AG04450 (cell line): ENCODE results near the gene ROPN1L. TPM values are rescaled to one million over a fixed set of nuclear protein-coding genes. Genes with fewer than 3 reads are reported as not detected.

ENCODE experiments used
- CTCF ChIA-PET: fragments of 300-600, 350-600 bp; formaldehyde crosslinking; extraction: SDS; loops from one replicate; lab custom pipeline; 2022; ENCODE audit warnings: antibody characterized with exemption, inconsistent platforms; lab: Charles Lee
- POLR2A ChIA-PET: fragments of 350-600 bp; formaldehyde crosslinking; extraction: SDS; loops from one replicate; lab custom pipeline; 2021; ENCODE audit warnings: antibody characterized with exemption, inconsistent platforms; lab: Yijun Ruan, JAX
- DNase-seq: peaks from one replicate; pipeline ENCODE4 v3.0.0-alpha.2; 2011; ENCODE audit warnings: low read depth, low spot score
- H3K27ac ChIP-seq: one replicate; pipeline ENCODE4 v1.5.1; 2012; ENCODE audit warnings: low read depth, low read length, control low read depth
- H3K27me3 ChIP-seq: one replicate; pipeline ENCODE4 v1.6.0; 2012; ENCODE audit warnings: low read length; ENCODE audit not compliant: control insufficient read depth, insufficient read depth
- H3K4me3 ChIP-seq: 2 replicates; pipeline ENCODE4 v1.5.1; 2011; ENCODE audit warnings: mild to moderate bottlenecking, low read depth, low read length, control low read depth
- H3K9me3 ChIP-seq: 2 replicates; pipeline ENCODE4 v1.5.1; 2012; ENCODE audit warnings: low read length; ENCODE audit not compliant: control insufficient read depth, insufficient read depth
- polyA plus RNA-seq: library from polyadenylated mRNA; depleted of rRNA; stranded (reverse); fragments of >200 nt; gene quantifications from 2 replicates; pipeline ENCODE4 v1.2.3, GENCODE V29; 2011
- TF ChIP-seq, protein P1 (sequence below): IDR thresholded peaks from 2 replicates; pipeline ENCODE4 v1.5.1; 2011; ENCODE audit warnings: low read depth, low read length, control low read depth, inconsistent platforms

ROPN1L gene
- polyA plus RNA-seq, 1 experiment, result 0.24 TPM

DNA sequence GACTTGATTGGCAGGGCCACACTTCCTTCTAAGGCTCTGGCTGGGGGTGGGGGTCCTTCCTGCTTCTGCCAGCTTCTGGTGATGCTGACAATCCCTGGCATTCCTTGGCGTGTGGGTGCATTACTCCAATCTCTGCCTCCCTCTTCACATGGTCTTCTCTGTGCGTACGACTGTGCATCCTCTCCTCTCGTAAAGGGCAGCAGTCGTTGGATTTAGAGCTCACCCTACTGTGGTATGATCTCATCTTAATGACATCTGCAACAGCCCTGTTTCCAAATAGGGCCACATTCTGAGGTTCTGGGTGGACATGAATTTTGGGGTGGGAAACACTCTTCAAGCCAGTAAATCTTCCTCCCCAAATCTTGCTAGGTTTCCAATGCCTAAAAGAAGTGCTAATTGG, 36.8 kb downstream of the ROPN1L start:
- H3K27ac ChIP-seq, result no peak overlapping the region
- CTCF ChIA-PET, result interaction anchor here (0.6 to 3.2 kb wide), 3 partner anchors 11 to 149 kb away, joined by 3 to 10 read pairs (median 4); no protein-coding TSS in a partner anchor

DNA sequence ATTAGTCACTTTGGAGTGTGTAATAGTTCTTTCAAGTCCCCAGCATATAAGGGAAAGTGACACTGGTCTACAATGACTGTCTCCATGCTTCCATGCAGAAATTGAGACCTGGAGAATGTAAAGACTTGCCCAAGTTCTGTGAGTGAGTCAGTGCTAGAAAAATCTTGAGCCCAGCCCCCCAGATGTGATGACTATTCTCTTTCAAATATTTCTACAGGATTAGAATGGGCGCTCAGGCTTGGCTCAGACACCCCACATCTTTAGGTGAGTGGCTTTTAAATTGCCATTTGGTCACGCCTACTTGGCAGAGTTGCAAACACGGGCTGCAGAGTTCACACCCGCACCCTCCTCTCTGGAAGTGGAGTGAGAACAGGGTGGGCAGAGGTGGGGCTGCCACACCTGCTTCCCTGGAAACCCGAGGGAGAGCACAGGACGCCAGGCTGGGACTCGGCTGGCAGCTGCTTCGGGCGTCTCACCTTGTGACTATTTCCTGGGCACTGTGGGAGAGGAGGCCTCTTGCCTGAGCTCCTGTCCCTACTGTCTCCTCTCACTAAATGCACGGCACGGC, 37.6 kb downstream of the ROPN1L start:
- CTCF ChIA-PET, result interaction anchor here (0.6 to 3.2 kb wide), 3 partner anchors 11 to 149 kb away, joined by 3 to 10 read pairs (median 4); no protein-coding TSS in a partner anchor
- TF ChIP-seq, protein P1, sequence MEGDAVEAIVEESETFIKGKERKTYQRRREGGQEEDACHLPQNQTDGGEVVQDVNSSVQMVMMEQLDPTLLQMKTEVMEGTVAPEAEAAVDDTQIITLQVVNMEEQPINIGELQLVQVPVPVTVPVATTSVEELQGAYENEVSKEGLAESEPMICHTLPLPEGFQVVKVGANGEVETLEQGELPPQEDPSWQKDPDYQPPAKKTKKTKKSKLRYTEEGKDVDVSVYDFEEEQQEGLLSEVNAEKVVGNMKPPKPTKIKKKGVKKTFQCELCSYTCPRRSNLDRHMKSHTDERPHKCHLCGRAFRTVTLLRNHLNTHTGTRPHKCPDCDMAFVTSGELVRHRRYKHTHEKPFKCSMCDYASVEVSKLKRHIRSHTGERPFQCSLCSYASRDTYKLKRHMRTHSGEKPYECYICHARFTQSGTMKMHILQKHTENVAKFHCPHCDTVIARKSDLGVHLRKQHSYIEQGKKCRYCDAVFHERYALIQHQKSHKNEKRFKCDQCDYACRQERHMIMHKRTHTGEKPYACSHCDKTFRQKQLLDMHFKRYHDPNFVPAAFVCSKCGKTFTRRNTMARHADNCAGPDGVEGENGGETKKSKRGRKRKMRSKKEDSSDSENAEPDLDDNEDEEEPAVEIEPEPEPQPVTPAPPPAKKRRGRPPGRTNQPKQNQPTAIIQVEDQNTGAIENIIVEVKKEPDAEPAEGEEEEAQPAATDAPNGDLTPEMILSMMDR, result no peak

More for the DNA sequence above, 36.8 kb downstream of the ROPN1L start:
- H3K9me3 ChIP-seq, result peaks cover 9% of the 10 kb centered on the region
- DNase-seq, result no peak
- POLR2A ChIA-PET, result interaction anchor here (0.6 kb wide), 1 partner anchor 9 kb away, joined by 3 read pairs; no protein-coding TSS in a partner anchor
- H3K4me3 ChIP-seq, result no peak overlapping the region
- TF ChIP-seq, protein P1, result no peak
- no peaks in the 10 kb centered on the region for H3K27me3 ChIP-seq

DNA sequence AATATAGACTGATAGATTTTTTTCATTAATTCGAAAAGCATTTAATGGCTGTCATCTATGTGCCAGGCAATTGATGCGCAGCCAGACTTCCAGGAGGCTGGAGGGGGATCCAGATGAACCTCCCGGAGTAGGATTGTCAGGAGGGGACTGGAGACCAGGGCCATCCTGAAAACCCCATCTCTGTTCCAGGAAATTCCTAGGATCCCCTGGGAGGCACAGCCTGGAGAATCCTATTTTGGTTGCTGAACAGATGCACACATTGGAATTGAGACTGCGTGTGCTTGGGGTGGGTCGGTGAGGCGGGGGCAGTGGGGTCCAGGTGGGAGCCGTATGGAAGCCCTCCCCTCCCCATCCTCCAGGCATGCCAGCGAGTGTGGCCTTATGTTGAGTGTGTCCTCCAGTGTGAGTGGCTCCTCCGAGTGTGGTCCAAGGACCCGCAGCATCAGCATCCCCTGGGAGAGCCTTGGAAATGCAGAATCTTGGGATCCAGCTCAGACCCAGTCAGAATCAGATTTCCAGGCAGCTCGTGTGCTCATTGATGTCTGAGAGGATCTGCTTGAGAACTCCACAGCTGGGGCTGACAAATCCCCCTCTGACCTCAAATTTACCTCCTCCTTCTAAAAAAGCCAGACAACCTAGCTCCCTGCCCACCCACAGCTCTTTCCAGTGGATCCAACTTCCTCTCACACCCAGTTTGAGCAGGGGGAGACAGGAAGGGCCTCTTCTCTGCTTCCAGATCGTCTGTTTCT, 38.7 kb downstream of the ROPN1L start:
- CTCF ChIA-PET, result interaction anchor here (3.2 kb wide), 1 partner anchor 147 kb away, joined by 10 read pairs; no protein-coding TSS in a partner anchor
- POLR2A ChIA-PET, result interaction anchor here (1.1 kb wide), 1 partner anchor 33 kb away, joined by 3 read pairs; no protein-coding TSS in a partner anchor
- H3K27me3 ChIP-seq, result no peaks in the 10 kb centered on the region
- H3K9me3 ChIP-seq, result peaks cover 9% of the 10 kb centered on the region
- H3K27ac ChIP-seq, result no peak overlapping the region
- DNase-seq, result no peak
- no peak overlapping the region for H3K4me3 ChIP-seq
- TF ChIP-seq, protein P1, result no peak

More for the DNA sequence above, 37.6 kb downstream of the ROPN1L start:
- Histone ChIP-seq H3K4me3 (no peak overlapping the region), H3K9me3 (peaks cover 9% of the 10 kb centered on the region), H3K27me3 (no peaks in the 10 kb centered on the region), H3K27ac (peak overlapping the region; percentile 49)
- POLR2A ChIA-PET, result interaction anchor here (0.6 kb wide), 1 partner anchor 10 kb away, joined by 3 read pairs; no protein-coding TSS in a partner anchor
- DNase-seq, result no peak

DNA sequence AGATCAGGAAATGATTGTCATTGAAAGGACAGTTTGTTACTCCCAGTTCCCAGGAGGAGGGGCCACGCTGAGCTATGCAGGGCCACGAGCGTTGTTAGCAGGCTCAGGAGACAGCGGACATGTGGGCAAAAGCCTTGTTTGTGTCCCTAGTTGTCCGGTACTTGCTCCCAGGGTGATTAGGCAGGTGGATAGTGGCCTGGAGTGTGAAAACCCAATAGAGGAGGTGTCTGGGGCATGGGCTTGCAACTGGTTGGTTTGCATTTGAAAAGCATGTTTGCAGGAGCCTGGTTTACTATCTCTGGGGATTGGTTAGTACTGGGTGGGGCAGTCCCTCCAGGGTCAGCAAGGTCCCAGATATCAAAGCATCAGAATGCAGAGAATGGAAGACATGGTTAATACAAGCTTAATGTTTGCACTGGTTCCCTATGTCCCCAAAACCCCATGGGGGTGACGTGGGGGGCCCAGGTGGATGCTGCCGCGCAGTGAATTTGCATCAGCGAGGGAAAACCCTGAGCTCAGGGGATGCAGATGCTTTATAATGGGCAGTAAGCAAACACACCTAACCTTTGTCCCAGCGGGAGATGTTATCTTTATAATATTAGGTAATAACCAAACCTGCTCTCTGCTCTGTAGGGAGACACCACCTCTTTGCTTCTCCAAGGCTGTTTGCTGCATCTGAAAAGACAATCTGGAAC, 39.7 kb downstream of the ROPN1L start:
- Histone ChIP-seq H3K27ac (no peak overlapping the region), H3K4me3 (no peak overlapping the region), H3K9me3 (peaks cover 3% of the 10 kb centered on the region; the same call in 1 of the 2 replicates), H3K27me3 (no peaks in the 10 kb centered on the region)
- CTCF ChIA-PET, result no interaction called here
- TF ChIP-seq, protein P1, result no peak
- DNase-seq, result no peak
- POLR2A ChIA-PET, result interaction anchor here (1.1 kb wide), 1 partner anchor 32 kb away, joined by 3 read pairs; no protein-coding TSS in a partner anchor
